PFSK-1 (cell line): ENCODE measurements around the gene CCDC61.

Experiments
- FOXP2 ChIP-seq: optimal IDR thresholded peaks from 2 replicates; pipeline ENCODE3; 2011; ENCODE audit warnings: borderline replicate concordance, control low read depth, inconsistent platforms; ENCODE audit not compliant: insufficient read depth; ENCODE audit errors: extremely low read length, extremely low read depth
- POLR2AphosphoS5 ChIP-seq: IDR thresholded peaks from 2 replicates; pipeline ENCODE4 v1.6.1; 2012; ENCODE audit warnings: low read depth, mild to moderate bottlenecking, control low read depth, low read length, moderate library complexity
- SIN3A ChIP-seq: IDR thresholded peaks from 2 replicates; pipeline ENCODE4 v1.6.1; 2012; ENCODE audit warnings: mild to moderate bottlenecking, low read length, moderate library complexity, borderline replicate concordance; ENCODE audit not compliant: insufficient read depth
- TAF1 ChIP-seq: IDR thresholded peaks from 2 replicates; pipeline ENCODE4 v1.6.1; 2012; ENCODE audit warnings: low read length, control low read depth, borderline replicate concordance; ENCODE audit not compliant: insufficient read depth
- TF ChIP-seq, protein P1 (sequence below), 2 experiments: IDR thresholded peaks; 2 replicates each; pipeline versions ENCODE4 v1.6.1 to v1.8.0; 2011 to 2012; ENCODE audit warnings: low read depth in 2 of 2, low read length in 2 of 2, control low read depth in 1 of 2, inconsistent platforms in 1 of 2, mild to moderate bottlenecking in 1 of 2, moderate library complexity in 1 of 2; ENCODE audit not compliant: insufficient read depth in 1 of 2

CCDC61 gene

DNA sequence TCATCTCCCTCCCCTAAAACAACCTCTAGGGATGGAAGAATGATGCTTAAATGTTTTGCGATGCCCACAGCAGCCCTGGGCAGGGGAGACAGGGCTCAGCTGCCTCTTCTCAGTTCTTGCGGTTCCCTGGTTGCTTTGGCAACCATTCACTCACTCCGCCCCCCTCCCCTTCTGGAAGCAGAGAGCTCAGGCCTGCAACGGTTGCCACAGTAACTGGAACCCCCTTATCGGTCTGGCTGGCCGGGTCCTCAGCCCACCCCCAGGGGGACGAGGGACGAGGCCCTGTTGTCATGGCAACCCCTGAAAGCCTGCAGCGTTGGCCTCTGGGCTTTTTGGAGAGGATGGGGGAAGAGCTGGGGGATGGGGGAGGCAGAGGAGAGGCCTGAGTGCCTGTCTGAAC lies 41.1 kb upstream of the CCDC61 start:
- TF ChIP-seq FOXP2 (no peak), TAF1 (no peak), POLR2AphosphoS5 (no peak), SIN3A (no peak)
- TF ChIP-seq, protein P1, sequence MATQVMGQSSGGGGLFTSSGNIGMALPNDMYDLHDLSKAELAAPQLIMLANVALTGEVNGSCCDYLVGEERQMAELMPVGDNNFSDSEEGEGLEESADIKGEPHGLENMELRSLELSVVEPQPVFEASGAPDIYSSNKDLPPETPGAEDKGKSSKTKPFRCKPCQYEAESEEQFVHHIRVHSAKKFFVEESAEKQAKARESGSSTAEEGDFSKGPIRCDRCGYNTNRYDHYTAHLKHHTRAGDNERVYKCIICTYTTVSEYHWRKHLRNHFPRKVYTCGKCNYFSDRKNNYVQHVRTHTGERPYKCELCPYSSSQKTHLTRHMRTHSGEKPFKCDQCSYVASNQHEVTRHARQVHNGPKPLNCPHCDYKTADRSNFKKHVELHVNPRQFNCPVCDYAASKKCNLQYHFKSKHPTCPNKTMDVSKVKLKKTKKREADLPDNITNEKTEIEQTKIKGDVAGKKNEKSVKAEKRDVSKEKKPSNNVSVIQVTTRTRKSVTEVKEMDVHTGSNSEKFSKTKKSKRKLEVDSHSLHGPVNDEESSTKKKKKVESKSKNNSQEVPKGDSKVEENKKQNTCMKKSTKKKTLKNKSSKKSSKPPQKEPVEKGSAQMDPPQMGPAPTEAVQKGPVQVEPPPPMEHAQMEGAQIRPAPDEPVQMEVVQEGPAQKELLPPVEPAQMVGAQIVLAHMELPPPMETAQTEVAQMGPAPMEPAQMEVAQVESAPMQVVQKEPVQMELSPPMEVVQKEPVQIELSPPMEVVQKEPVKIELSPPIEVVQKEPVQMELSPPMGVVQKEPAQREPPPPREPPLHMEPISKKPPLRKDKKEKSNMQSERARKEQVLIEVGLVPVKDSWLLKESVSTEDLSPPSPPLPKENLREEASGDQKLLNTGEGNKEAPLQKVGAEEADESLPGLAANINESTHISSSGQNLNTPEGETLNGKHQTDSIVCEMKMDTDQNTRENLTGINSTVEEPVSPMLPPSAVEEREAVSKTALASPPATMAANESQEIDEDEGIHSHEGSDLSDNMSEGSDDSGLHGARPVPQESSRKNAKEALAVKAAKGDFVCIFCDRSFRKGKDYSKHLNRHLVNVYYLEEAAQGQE (IDR thresholded peaks at IDR 0.05; ENCODE audit: insufficient read depth in 1 of 2, low read depth in 2 of 2, low read length in 2 of 2): no peak

- TF ChIP-seq, protein P1 (IDR thresholded peaks at IDR 0.05; ENCODE audit: insufficient read depth in 1 of 2, low read depth in 2 of 2, low read length in 2 of 2): no peak
- TF ChIP-seq SIN3A: no peak
- no peak for TF ChIP-seq FOXP2
- no peak for TF ChIP-seq POLR2AphosphoS5
- TF ChIP-seq TAF1: no peak
Measured at GRCh38 chr19:45955905-45956608, 39.2 kb upstream of the CCDC61 start.

DNA sequence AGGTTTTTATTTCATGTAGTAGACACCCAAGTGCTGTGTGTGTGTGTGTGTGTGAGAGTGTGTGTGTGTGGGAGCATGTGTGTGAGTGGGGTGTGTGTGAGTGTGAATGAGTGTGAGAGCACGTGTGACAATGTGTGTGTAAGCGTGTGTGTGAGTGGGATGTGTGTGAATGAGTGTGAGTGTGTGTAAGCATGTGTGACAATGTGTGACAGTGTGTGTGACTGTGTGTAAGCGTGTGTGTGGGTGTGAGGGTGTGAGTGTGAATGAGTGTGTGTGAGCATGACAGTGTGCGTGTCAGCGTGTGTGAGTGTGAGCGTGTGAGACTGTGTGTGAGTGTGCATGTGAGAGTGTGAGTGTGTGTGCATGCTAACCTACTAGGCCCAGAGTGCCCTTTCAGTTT lies 36.9 kb upstream of the CCDC61 start:
- TF ChIP-seq TAF1 (no peak), POLR2AphosphoS5 (no peak), FOXP2 (no peak), SIN3A (no peak)
- TF ChIP-seq, protein P1 (IDR thresholded peaks at IDR 0.05; ENCODE audit: insufficient read depth in 1 of 2, low read depth in 2 of 2, low read length in 2 of 2): no peak

- TF ChIP-seq POLR2AphosphoS5 (no peak), TAF1 (no peak), FOXP2 (no peak), SIN3A (no peak)
- TF ChIP-seq, protein P1 (IDR thresholded peaks at IDR 0.05; ENCODE audit: insufficient read depth in 1 of 2, low read depth in 2 of 2, low read length in 2 of 2): no peak
Measured at GRCh38 chr19:45958769-45959516, 36.3 kb upstream of the CCDC61 start.
